Activated T-cell treated with anti-CD3 and anti-CD28 coated beads, Interleukin-2, amount 50 U/mL, for 72 hours (primary cell): ENCODE data around the gene PFDN6. TPM values are rescaled to one million over a fixed set of nuclear protein-coding genes. Genes with fewer than 3 reads are reported as not detected.

ENCODE experiments used
- ATAC-seq, 2 donors: fragments of 150-1000 bp; cut with Tn5 transposase; replicated peaks in 1 of 2; 2 replicates each; pipeline ENCODE4 v1.10.0; 2021; ENCODE audit warnings: moderate library complexity in 2 of 2, mild to moderate bottlenecking in 1 of 2
- DNase-seq, 2 donors: peaks; one replicate each; pipeline ENCODE4 v3.0.0; 2021 to 2022; ENCODE audit warnings: mixed read lengths in 1 of 2
- H3K27ac Mint-ChIP-seq: one replicate; pipeline ENCODE4 v1.8.0; 2022; ENCODE audit warnings: mild to moderate bottlenecking, moderate library complexity, mixed read lengths
- H3K27me3 Mint-ChIP-seq: one replicate; pipeline ENCODE4 v1.8.0; 2022; ENCODE audit warnings: low read depth, mixed read lengths
- H3K36me3 Mint-ChIP-seq, 2 donors: one replicate each; pipeline ENCODE4 v1.8.0; 2022; ENCODE audit warnings: mixed read lengths in 2 of 2, mild to moderate bottlenecking in 1 of 2; ENCODE audit not compliant: insufficient read depth in 2 of 2
- H3K4me1 Mint-ChIP-seq: one replicate; pipeline ENCODE4 v1.8.0; 2022; ENCODE audit warnings: low read depth, mixed read lengths
- H3K4me3 Mint-ChIP-seq, 2 donors: one replicate each; pipeline ENCODE4 v1.8.0; 2022; ENCODE audit warnings: mild to moderate bottlenecking in 2 of 2, mixed read lengths in 2 of 2, moderate library complexity in 2 of 2
- H3K9me3 Mint-ChIP-seq, 2 donors: one replicate each; pipeline ENCODE4 v1.8.0; 2022; ENCODE audit warnings: mixed read lengths in 2 of 2
- total RNA-seq, 2 donors: library from RNA; stranded (reverse); gene quantifications; one replicate each; pipeline ENCODE4 v1.2.3, GENCODE V29; 2022

PFDN6 gene
- 10 to 100 TPM; 41.9 to 54.6 TPM for total RNA-seq

DNA sequence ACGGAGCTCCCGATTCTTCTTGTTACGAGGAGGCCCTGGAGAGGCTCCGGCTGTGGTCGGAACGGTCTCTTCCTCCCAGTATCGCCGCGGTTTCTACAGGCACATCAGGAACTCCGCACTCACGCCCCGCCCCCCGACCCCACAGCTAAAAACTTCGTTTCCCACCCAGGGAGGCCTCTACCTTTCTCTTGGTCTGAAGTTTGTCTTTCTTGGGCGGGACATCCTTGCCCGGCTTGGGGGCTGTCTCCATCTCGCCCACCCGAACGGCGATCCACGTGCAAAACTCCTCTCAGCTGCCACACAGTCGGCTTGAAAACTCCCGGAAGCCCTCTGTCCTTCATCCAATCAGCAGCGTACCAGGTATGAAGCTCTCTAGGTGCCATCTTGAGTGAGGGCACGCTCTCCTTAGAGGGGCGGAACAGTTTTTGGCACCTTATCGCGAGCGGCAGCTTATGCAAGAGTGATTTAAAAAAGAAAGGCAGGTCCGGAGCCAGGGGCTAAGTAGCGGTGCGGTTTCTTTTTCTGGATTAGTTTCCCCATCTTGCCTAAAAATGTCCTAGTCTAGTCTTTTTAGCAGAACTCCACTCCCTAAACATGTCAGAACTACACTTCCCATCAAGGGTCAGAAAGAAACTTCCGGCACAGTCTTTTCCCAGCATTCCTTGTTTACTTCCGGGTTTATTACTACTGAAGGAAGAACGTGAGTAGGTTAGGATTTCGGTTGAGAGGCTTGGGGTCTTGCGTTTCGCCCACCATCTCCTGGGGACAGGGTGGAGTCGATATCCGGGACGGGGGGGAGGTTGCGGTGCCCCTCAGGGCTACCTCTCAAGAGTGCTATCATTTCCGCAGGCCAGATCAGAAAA lies at the start of gene PFDN6, which contains the start of gene WDR46:
TSS of gene PFDN6 (plus strand) at position 681 of the 863 bp plus-strand sequence. CDS start 256 bp downstream, outside the sequence.
TSS of gene WDR46 (minus strand) at position 319 of the 863 bp plus-strand sequence. CDS start at position 250, 69 bp downstream.
- ATAC-seq: peak; percentile 95 to 96
- DNase-seq: peak; percentile 76 to 86
- no peaks in the 10 kb centered on the region for H3K27me3 Mint-ChIP-seq
- H3K27ac Mint-ChIP-seq: peak within 1 kb of the TSS; percentile 94
- H3K36me3 Mint-ChIP-seq: peaks cover 10 to 18% of the 10 kb centered on the region in 2 donors
- no peaks in the 10 kb centered on the region for H3K9me3 Mint-ChIP-seq
- H3K4me3 Mint-ChIP-seq: peak within 1 kb of the TSS; percentile 97 to 99
- peaks cover 49% of the 10 kb centered on the region for H3K4me1 Mint-ChIP-seq

DNA sequence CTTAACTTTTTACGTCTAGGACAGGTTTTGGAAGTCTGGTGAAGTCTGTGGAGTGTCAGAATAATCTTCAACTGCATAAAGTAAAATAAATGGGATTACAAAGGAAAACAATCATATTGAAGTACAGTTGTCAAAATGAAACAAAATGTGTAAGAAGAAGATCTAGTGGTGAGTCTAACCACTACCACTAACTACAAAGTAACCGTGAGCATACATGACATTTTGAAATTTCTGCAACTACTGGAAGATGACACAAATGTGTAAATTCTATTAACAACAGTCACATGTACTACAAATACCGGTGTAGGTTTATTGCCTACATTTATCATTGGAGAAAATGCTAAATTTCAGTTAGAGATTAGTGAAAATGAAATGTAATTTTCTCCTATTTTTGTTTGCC lies 47.4 kb upstream of the PFDN6 start:
- ATAC-seq (peak; percentile 93), DNase-seq (no peak)
- Mint-ChIP-seq H3K4me1 (peaks cover 21% of the 10 kb centered on the region), H3K27ac (peak overlapping the region; percentile 74), H3K9me3 (no peaks in the 10 kb centered on the region), H3K36me3 (no peaks in the 10 kb centered on the region), H3K4me3 (peak overlapping the region; percentile 50 to 60), H3K27me3 (peaks cover 44% of the 10 kb centered on the region)

DNA sequence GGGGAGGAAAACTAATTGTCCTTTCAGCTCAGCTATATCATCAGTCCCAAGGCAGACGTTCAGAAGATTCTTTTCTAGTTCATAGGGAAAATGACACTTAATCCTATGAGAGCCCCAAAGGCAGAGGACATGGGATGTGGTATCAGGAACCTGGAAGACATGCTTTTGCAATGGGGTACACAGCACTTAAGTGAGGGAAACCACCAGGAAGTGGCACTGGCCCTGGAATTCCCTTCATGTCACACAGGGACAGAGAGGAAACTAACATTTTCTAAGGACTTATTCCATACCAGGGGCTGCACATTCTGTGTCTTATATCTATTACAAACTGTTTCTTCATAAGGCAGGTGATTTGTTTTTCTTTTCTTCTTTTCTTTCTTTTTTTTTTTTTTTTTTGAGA lies 45.9 kb upstream of the PFDN6 start:
- no peak for ATAC-seq

DNA sequence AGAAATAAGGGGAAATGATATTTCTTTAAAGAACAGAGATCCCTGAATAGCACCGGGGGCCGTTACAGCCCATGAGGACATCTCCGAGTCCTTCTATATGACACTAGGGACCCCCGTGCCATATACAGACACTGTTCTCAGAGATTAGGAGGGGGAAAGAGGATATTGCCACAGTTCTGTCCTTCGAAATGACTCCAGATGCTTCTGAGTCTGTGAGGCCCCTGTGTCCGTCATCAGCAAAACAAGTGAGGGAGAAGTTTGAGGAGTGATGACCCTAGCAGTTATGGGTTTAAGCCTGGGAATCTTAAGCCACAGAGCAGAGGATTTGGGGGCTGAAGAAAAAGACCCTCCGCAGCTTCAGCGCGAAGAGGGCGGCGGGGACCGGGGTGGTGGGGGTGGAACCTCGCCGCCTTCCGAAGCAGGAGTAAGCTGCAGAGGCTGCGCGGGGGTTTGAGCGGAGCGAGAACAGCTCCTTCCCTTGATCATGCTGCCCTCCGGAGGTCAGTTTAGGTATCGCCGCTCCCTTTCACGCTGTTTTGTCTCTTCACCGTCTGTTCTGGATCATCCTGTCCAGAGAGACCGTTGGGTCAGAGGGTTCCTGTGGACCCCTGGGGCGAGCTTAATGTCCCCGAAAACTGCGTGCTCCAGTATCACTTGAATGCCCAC lies 41.3 kb upstream of the PFDN6 start:
- peak overlapping the region; percentile 93 for H3K27ac Mint-ChIP-seq
- peaks cover 9% of the 10 kb centered on the region for H3K27me3 Mint-ChIP-seq
- ATAC-seq (peak; percentile 38 to 43), DNase-seq (peak; percentile 93)
- peak overlapping the region; percentile 94 to 95 for H3K4me3 Mint-ChIP-seq
- no peaks in the 10 kb centered on the region for H3K9me3 Mint-ChIP-seq
- peaks cover 7 to 15% of the 10 kb centered on the region in 2 donors for H3K36me3 Mint-ChIP-seq
- H3K4me1 Mint-ChIP-seq: peaks cover 34% of the 10 kb centered on the region

More for the DNA sequence above, 45.9 kb upstream of the PFDN6 start:
- Mint-ChIP-seq H3K27ac (no peak overlapping the region), H3K27me3 (peaks cover 34% of the 10 kb centered on the region), H3K4me3 (no peak overlapping the region), H3K36me3 (no peaks in the 10 kb centered on the region), H3K9me3 (no peaks in the 10 kb centered on the region), H3K4me1 (peaks cover 23% of the 10 kb centered on the region)
- no peak for DNase-seq

DNA sequence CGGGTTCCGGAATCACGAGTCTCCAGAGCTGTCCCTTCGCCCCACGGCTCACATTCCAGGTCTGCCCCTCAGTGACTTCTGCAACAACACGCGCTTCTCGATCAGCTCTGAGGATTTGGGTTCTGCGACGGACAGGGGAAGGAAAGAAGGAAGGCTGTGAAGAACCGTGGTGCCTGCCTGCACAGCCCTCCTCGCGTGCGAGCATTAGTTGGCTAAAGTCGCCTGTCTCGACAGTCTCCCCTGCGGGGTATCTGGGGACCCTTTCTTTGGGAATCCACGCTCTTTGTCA lies 40.8 kb upstream of the PFDN6 start:
- Mint-ChIP-seq H3K27ac (peak overlapping the region; percentile 93), H3K9me3 (no peaks in the 10 kb centered on the region), H3K27me3 (peaks cover 4% of the 10 kb centered on the region), H3K36me3 (peaks cover 7 to 15% of the 10 kb centered on the region in 2 donors), H3K4me1 (peaks cover 34% of the 10 kb centered on the region), H3K4me3 (peak overlapping the region; percentile 94 to 95)
- ATAC-seq (peak; percentile 12 to 19), DNase-seq (peak in 1 of 2 donors; percentile 54)

DNA sequence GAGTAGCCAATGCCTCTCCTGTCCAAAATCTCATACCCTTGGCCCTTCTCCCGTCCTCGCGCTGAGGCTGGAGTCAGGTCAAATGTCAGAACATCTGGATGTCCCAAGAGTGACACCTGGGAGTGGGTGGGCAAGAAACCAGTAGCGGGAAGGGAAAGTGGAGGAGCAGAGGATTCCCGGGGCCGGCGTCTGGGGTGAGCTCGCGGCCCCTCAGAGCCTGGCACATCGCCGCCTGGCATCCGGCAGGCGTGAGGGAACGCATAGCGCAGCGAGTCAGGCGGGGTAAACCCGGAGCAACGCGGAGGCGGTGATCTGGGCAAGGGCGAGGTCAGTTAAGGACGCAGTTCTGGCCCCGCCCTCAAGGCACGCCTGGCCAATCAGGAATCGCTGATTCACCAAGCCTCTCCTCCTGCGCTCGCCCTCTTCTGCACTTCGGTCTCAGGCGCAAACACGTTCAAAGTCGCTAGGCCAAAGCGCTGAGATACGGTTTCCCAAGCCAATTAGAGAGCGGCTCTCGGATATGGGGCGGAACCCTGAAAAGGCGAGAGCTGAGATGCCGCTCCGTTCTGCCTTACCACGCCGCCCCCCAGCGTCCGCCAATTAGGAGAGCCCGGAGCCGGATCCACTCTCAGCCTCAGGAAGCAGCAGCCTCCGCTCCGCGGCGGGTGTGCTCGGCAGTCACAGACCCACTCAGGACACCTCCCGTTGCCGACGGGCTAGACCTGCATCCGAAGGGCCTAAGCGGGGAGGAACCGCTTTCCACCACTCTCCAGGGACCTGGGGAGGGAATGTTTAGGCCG lies 40.3 kb upstream of the PFDN6 start:
- H3K36me3 Mint-ChIP-seq: peaks cover 7 to 18% of the 10 kb centered on the region in 2 donors
- peak overlapping the region; percentile 93 for H3K27ac Mint-ChIP-seq
- ATAC-seq (peak; percentile 90 to 91), DNase-seq (peak; percentile 96 to 99)
- no peaks in the 10 kb centered on the region for H3K27me3 Mint-ChIP-seq
- peaks cover 34% of the 10 kb centered on the region for H3K4me1 Mint-ChIP-seq
- H3K4me3 Mint-ChIP-seq: peak overlapping the region; percentile 94 to 95
- H3K9me3 Mint-ChIP-seq: no peaks in the 10 kb centered on the region

DNA sequence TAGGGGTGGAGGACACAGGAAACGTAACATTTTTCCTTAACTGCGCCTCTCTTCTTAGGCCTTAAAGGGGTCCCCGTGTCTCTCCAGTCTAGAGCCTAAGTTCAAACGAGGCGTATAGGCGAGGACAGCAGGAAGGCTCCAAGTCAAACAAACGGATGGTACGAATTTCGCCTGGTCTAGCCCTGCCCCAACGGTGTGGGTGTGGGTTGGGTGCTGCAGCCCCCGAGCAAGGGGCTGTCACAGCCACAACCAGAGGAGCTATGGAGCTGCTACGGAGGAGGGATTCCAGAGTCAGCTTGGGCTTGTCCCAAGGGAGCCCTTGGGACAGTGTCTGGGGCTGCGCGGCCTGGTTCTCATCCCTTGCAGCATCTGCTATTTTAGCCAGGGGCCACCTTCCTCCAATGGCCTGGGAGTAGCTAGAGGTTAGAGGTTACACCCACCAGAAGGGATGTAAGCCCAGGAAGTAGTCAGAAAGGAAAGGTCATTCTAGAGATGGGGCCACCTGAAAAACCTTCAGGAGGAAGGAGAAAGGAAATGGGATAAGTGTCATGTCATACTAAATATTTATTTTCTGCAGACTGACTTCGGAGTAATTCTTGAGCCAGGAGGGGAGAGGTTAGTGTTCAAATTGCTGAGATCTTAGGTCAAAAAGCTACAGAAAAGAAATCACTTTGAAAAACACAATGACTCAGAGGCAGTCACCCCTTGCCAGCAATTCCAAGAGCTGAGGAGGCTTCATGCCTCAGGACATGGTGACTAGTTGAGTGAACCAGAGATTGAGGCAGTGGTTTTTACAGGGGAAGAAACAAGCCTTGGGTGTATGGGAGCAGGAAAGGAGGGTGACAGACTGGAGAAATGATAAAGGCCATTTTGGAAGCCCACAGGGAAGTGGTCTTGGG lies 39.4 kb upstream of the PFDN6 start:
- H3K36me3 Mint-ChIP-seq: peaks cover 7 to 18% of the 10 kb centered on the region in 2 donors
- peak; percentile 27 to 51 for DNase-seq
- H3K4me1 Mint-ChIP-seq: peaks cover 34% of the 10 kb centered on the region
- H3K27me3 Mint-ChIP-seq: no peaks in the 10 kb centered on the region
- H3K27ac Mint-ChIP-seq: peak overlapping the region; percentile 63
- H3K4me3 Mint-ChIP-seq: peak overlapping the region; percentile 94 to 95
- ATAC-seq: no peak
- H3K9me3 Mint-ChIP-seq: no peaks in the 10 kb centered on the region

DNA sequence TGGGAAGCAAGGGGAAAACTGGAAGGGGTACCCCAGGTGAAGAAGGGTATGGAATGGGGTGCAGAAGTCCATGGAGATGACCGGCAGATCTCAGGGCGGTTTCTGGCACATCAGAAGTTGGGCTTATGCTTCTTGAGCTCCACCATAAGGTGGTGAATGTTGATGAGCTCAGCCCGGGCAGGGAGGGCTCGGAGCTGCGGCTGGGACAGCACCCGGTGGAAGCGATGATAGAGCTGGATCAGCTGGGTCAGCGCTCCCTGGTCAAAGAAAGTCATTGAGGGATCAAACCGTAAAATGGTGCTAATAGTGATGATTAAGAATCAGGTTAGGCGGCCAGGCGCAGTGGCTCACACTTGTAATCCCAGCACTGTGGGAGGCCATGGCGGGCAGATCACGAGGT lies 38.7 kb upstream of the PFDN6 start:
- peak overlapping the region; percentile 63 for H3K27ac Mint-ChIP-seq
- H3K9me3 Mint-ChIP-seq: no peaks in the 10 kb centered on the region
- H3K36me3 Mint-ChIP-seq: peaks cover 7 to 18% of the 10 kb centered on the region in 2 donors
- no peak for ATAC-seq
- H3K4me3 Mint-ChIP-seq: peak overlapping the region; percentile 94 to 95
- H3K27me3 Mint-ChIP-seq: no peaks in the 10 kb centered on the region
- H3K4me1 Mint-ChIP-seq: peaks cover 34% of the 10 kb centered on the region
- DNase-seq: no peak

DNA sequence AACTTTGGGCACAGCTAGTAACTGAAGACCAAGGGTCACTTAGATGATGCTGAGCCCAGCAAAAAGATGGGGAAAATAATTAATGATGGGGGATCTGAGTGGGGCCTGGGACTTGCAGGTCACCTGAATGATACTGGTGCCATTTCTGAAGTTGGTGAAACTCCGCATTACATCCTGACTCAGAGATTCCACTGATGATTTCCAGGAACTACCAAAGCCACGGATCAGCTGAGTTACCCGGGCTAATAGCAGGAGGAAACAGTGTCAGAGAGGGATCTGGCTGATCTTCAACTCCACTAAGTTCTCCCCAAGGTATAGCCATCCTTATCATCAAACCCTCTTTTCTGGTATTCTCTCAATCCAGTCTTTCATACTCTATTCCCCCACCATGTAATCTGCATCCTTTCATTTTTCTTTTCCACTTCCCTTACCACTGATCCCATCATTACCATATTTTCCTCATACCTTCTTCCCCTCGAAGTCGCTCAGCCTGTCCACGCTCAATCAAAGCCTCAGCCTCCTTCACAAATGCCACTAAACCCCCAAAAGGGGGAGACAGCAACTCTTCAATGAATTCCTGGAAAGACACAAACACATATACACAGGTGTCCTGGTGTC lies 37.9 kb upstream of the PFDN6 start:
- DNase-seq: no peak
- Mint-ChIP-seq H3K27ac (peak overlapping the region; percentile 54), H3K27me3 (no peaks in the 10 kb centered on the region), H3K4me3 (peak overlapping the region in 1 of 2 donors; percentile 94), H3K36me3 (peaks cover 7 to 18% of the 10 kb centered on the region in 2 donors), H3K9me3 (no peaks in the 10 kb centered on the region), H3K4me1 (peaks cover 34% of the 10 kb centered on the region)
- no peak for ATAC-seq

DNA sequence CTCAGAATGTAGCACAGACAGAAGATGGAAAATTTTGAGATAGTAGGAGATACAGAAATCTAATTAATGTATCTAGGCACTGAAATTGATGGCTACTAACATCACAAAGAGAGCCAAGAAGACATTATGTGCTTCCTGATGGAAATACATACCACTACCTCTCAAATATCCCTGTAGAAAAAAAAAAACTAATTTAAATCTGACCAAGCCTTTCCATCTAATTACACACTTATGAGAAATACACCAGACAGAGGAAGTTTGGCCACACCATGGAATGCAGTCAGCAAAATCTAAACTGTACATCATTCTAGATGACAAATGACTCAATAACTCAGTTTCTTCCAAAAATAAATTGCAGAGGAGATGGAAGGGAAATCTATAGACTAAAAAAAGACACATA lies 36.6 kb upstream of the PFDN6 start:
- no peak overlapping the region for H3K4me3 Mint-ChIP-seq
- peaks cover 34% of the 10 kb centered on the region for H3K4me1 Mint-ChIP-seq
- H3K36me3 Mint-ChIP-seq: peaks cover 7 to 18% of the 10 kb centered on the region in 2 donors
- no peaks in the 10 kb centered on the region for H3K27me3 Mint-ChIP-seq
- DNase-seq: no peak
- ATAC-seq: no peak
- H3K27ac Mint-ChIP-seq: peak overlapping the region; percentile 83
- H3K9me3 Mint-ChIP-seq: no peaks in the 10 kb centered on the region

DNA sequence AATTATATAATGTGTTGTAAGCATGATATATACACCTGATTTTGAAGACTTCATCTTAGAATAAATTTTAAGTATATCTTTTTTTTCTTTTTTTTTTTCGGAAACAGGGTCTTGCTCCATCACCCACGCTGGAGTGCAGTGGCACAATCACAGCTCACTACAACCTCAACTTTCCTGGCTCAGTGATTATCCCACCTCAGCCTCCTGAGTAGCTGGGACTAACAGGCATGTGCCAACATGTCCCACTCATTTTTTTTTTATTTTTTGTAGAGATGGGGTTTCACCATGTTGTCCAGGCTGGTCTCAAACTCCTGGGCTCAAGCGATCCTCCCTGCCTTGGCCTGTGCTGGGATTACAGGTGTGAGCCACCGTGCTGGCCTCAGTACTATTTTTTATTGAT lies 34.8 kb upstream of the PFDN6 start:
- Mint-ChIP-seq H3K4me1 (peaks cover 24% of the 10 kb centered on the region), H3K27ac (no peak overlapping the region), H3K4me3 (no peak overlapping the region), H3K36me3 (peaks cover 7 to 22% of the 10 kb centered on the region in 2 donors), H3K27me3 (no peaks in the 10 kb centered on the region), H3K9me3 (no peaks in the 10 kb centered on the region)
- DNase-seq (no peak), ATAC-seq (no peak)

DNA sequence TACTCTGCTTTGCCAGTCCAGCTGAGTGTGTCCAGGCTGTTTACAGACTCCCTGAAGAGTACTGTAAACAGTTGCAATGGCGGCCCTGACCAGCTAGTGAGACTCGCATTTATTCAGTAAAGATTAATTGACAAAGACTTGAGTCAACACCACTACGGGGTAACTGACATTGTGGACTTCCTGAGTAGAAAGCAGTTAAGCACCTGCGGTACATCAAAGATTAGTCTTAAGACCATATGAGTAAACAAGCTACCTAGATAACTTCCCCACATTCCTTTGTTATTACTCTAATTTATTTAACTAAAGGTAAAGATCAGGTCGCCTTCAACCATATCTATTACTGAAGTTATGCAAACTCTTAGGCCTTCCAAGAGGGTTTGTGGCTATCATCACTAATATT lies 30.4 kb upstream of the PFDN6 start:
- H3K4me3 Mint-ChIP-seq: no peak overlapping the region
- ATAC-seq (no peak), DNase-seq (no peak)
- no peaks in the 10 kb centered on the region for H3K27me3 Mint-ChIP-seq
- no peaks in the 10 kb centered on the region for H3K9me3 Mint-ChIP-seq
- H3K4me1 Mint-ChIP-seq: no peaks in the 10 kb centered on the region
- no peak overlapping the region for H3K27ac Mint-ChIP-seq
- peaks cover 2 to 21% of the 10 kb centered on the region in 2 donors for H3K36me3 Mint-ChIP-seq
